ENCODE results near the gene PARD3. TPM values are rescaled to one million over a fixed set of nuclear protein-coding genes. Genes with fewer than 3 reads are reported as not detected.
"Not testable (repeated sequence)": the region's sequence is repeated elsewhere in the genome, so short reads cannot be mapped to it uniquely, and the experiment has no call there.

PARD3 gene
- total and polyA plus RNA-seq, 5 donors: 10.5 to 40.3 (median 27.8) TPM

GRCh38 chr10:34764472-34764946 lies 50.6 kb downstream of the PARD3 start:
- no peaks in the 10 kb centered on the region for H3K27me3 ChIP-seq (ENCODE audit: control insufficient read depth, insufficient read depth)
- no peak overlapping the region for H3K4me3 ChIP-seq (ENCODE audit: low read length)
- intact Hi-C loops (cut with DNase I): no loop called here
- ATAC-seq (no peak), DNase-seq (no peak)
- no peaks in the 10 kb centered on the region for H3K9me3 ChIP-seq (ENCODE audit: control insufficient read depth, low read length)
- 78% methylated on average over 2 of the region's 2 CpGs for WGBS
- peaks cover 12% of the 10 kb centered on the region for H3K4me1 ChIP-seq (ENCODE audit: control insufficient read depth, insufficient read depth, low read length)
- H3K27ac ChIP-seq (ENCODE audit: low read length): no peak overlapping the region

GRCh38 chr10:34762603-34763299 lies 52.3 kb downstream of the PARD3 start:
- intact Hi-C loops (cut with DNase I): no loop called here
- Histone ChIP-seq H3K9me3 (ENCODE audit: control insufficient read depth, low read length) (no peaks in the 10 kb centered on the region), H3K27me3 (ENCODE audit: control insufficient read depth, insufficient read depth) (no peaks in the 10 kb centered on the region), H3K27ac (ENCODE audit: low read length) (no peak overlapping the region), H3K4me3 (ENCODE audit: low read length) (no peak overlapping the region), H3K4me1 (ENCODE audit: control insufficient read depth, insufficient read depth, low read length) (peaks cover 8% of the 10 kb centered on the region)
- ATAC-seq (no peak), DNase-seq (no peak)
- WGBS: 86% methylated on average over 5 of the region's 5 CpGs

GRCh38 chr10:34762156-34762555 lies 52.9 kb downstream of the PARD3 start:
- Histone ChIP-seq H3K4me1 (ENCODE audit: control insufficient read depth, insufficient read depth, low read length) (peaks cover 8% of the 10 kb centered on the region), H3K9me3 (ENCODE audit: control insufficient read depth, low read length) (no peaks in the 10 kb centered on the region), H3K27me3 (ENCODE audit: control insufficient read depth, insufficient read depth) (no peaks in the 10 kb centered on the region), H3K27ac (ENCODE audit: low read length) (no peak overlapping the region), H3K4me3 (ENCODE audit: low read length) (no peak overlapping the region)
- WGBS: 92% methylated on average over 3 of the region's 3 CpGs
- ATAC-seq (no peak), DNase-seq (no peak)
- intact Hi-C loops (cut with DNase I): no loop called here

DNA sequence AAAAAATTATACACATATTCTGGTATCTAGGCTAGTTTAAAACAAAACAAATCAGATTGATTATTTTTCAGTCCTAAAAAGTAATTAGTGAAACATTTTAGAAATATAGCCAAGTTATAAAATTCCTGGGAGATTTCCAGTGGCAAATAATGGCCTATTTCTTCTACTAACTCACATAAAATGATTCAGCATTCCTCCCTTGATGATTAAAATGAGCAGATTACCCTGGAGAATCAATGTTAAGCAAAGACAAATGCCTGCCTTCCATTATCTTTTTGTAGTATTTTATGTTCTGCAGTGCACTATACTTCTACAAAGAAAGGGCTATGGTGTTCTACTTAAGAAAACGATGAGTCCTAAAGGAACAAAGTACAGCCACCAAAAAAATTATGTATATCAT lies 53.6 kb downstream of the PARD3 start:
- whole genome bisulfite sequencing: 70% methylated on average over 1 of the region's 1 CpG
- Histone ChIP-seq H3K4me3 (ENCODE audit: low read length) (no peak overlapping the region), H3K9me3 (ENCODE audit: control insufficient read depth, low read length) (no peaks in the 10 kb centered on the region), H3K27me3 (ENCODE audit: control insufficient read depth, insufficient read depth) (no peaks in the 10 kb centered on the region), H3K27ac (ENCODE audit: low read length) (no peak overlapping the region), H3K4me1 (ENCODE audit: control insufficient read depth, insufficient read depth, low read length) (peaks cover 8% of the 10 kb centered on the region)
- DNase-seq (no peak), ATAC-seq (no peak)
- intact Hi-C loops (cut with DNase I): no loop called here

GRCh38 chr10:34760606-34761005 lies 54.5 kb downstream of the PARD3 start:
- DNase-seq: no peak
- Histone ChIP-seq H3K27ac (ENCODE audit: low read length) (no peak overlapping the region), H3K4me3 (ENCODE audit: low read length) (no peak overlapping the region), H3K27me3 (ENCODE audit: control insufficient read depth, insufficient read depth) (no peaks in the 10 kb centered on the region), H3K9me3 (ENCODE audit: control insufficient read depth, low read length) (no peaks in the 10 kb centered on the region), H3K4me1 (ENCODE audit: control insufficient read depth, insufficient read depth, low read length) (peaks cover 8% of the 10 kb centered on the region)
- 70% methylated on average over 1 of the region's 1 CpG for whole genome bisulfite sequencing
- intact Hi-C loops (cut with DNase I): no loop called here
- peak; percentile 67 to 74 for ATAC-seq

DNA sequence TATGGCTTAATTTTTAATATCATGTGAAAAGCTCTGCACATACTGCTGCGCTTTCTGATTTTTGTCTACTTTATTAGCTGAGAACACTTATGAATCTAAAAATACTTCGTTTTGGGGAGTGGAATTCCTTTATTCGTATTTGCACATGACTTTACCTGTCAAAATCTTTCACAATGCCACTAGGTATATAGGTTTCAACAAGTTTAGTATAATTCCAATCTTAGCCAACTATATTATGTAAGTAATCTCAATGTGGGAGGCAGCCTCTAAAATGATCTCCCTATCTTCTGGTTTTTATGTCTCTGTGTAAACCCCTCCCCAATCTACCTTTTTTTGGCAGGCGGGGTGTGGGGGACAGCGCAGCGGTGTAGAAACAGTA lies 55.3 kb downstream of the PARD3 start:
- intact Hi-C loops (cut with DNase I): no loop called here
- peaks cover 9% of the 10 kb centered on the region for H3K4me1 ChIP-seq (ENCODE audit: control insufficient read depth, insufficient read depth, low read length)

DNA sequence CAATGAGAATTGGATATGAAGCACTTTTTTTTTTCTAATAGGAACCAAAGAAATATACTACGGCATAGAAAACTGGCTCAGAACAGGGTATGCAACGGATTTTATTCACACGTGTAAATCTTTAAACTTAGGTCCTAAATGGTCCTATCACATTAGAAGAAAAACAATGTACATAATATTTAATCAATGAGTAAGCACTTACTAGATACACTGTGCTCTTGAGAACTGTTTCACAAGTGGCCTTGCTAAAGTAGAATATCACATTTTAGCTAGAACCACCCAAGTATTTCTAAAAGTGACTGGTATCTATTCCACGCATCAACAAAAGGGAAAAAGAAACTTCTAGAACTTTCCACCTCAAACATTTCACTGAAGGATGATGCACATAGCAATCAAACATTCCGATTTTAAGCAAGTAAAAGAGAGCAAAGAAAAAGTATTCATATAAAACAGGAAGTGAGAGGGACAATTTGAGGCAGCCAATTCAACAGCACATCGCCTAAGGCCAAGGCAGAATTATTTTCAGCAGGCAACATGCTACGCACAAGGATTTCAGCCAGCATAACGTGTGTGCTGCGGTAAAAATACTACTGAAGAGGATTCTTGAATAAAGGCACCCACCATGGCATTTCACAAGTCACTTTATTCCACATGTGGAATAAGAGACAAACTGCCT lies 55.8 kb downstream of the PARD3 start:
- 78% methylated on average over 9 of the region's 9 CpGs for WGBS

More for the DNA sequence above, 55.3 kb downstream of the PARD3 start:
- no peak for DNase-seq
- H3K27me3 ChIP-seq (ENCODE audit: control insufficient read depth, insufficient read depth): no peaks in the 10 kb centered on the region
- H3K9me3 ChIP-seq (ENCODE audit: control insufficient read depth, low read length): no peaks in the 10 kb centered on the region
- 75% methylated on average over 6 of the region's 6 CpGs for WGBS
- ATAC-seq: no peak
- no peak overlapping the region for H3K27ac ChIP-seq (ENCODE audit: low read length)
- H3K4me3 ChIP-seq (ENCODE audit: low read length): no peak overlapping the region

GRCh38 chr10:34758447-34758996 lies 56.6 kb downstream of the PARD3 start:
- Histone ChIP-seq H3K27ac (ENCODE audit: low read length) (no peak overlapping the region), H3K9me3 (ENCODE audit: control insufficient read depth, low read length) (no peaks in the 10 kb centered on the region), H3K4me1 (ENCODE audit: control insufficient read depth, insufficient read depth, low read length) (peaks cover 12% of the 10 kb centered on the region), H3K27me3 (ENCODE audit: control insufficient read depth, insufficient read depth) (no peaks in the 10 kb centered on the region), H3K4me3 (ENCODE audit: low read length) (no peak overlapping the region)
- intact Hi-C loops (cut with DNase I): no loop called here
- DNase-seq (no peak), ATAC-seq (peak in 1 of 2 donors; percentile 43)
- 61% methylated on average over 3 of the region's 3 CpGs for WGBS

More for the DNA sequence above, 55.8 kb downstream of the PARD3 start:
- intact Hi-C loops (cut with DNase I): no loop called here
- Histone ChIP-seq H3K4me1 (ENCODE audit: control insufficient read depth, insufficient read depth, low read length) (peaks cover 11% of the 10 kb centered on the region), H3K27ac (ENCODE audit: low read length) (no peak overlapping the region), H3K9me3 (ENCODE audit: control insufficient read depth, low read length) (no peaks in the 10 kb centered on the region), H3K4me3 (ENCODE audit: low read length) (no peak overlapping the region), H3K27me3 (ENCODE audit: control insufficient read depth, insufficient read depth) (no peaks in the 10 kb centered on the region)
- ATAC-seq: peak in 1 of 2 donors; percentile 49
- DNase-seq: no peak

DNA sequence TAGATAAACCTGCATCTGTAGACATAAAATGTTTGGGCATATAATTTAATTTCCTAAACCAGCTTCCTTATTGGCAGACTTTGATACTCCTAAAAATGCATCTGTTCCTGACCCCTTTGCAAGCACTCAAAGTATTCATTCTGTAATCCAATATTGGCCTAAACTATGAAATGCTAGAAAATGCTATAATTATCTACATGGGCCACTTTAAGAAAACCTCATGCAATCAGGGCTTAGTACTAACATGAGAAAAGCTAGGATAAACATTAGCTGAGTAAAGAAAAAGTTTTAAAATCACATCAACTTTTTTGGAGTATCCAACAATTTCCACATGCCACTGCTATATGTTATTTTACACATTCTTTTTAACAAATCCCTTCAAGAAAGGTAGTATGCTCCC lies 57.2 kb downstream of the PARD3 start:
- Histone ChIP-seq H3K9me3 (ENCODE audit: control insufficient read depth, low read length) (no peaks in the 10 kb centered on the region), H3K27ac (ENCODE audit: low read length) (no peak overlapping the region), H3K4me3 (ENCODE audit: low read length) (no peak overlapping the region), H3K4me1 (ENCODE audit: control insufficient read depth, insufficient read depth, low read length) (peaks cover 16% of the 10 kb centered on the region), H3K27me3 (ENCODE audit: control insufficient read depth, insufficient read depth) (no peaks in the 10 kb centered on the region)
- ATAC-seq (no peak), DNase-seq (no peak)
- intact Hi-C loops (cut with DNase I): no loop called here

DNA sequence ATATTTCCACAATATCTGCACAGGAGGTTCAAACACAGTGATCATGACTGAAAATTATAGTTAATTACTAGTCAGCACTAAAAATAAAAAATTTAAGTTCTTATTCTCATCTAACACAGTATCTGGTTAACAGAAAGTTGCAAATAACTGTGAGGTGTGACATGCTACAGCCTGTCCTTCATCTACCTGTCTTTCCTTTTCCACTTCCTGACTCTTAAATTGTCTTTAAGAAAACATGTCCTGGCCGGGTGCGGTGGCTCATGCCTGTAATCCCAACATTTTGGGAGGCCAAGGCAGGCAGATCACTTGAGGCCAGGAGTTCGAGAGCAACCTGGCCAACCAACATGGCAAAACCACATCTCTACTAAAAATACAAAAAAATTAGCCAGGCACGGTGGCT lies 57.9 kb downstream of the PARD3 start:
- DNase-seq; H3K9me3 ChIP-seq (ENCODE audit: control insufficient read depth, low read length); intact Hi-C loops (cut with DNase I); H3K27ac ChIP-seq (ENCODE audit: low read length); H3K4me3 ChIP-seq (ENCODE audit: low read length); H3K27me3 ChIP-seq (ENCODE audit: control insufficient read depth, insufficient read depth); ATAC-seq: not testable (repeated sequence)
- peaks cover 17% of the 10 kb centered on the region for H3K4me1 ChIP-seq (ENCODE audit: control insufficient read depth, insufficient read depth, low read length)
- WGBS: 95% methylated on average over 4 of the region's 4 CpGs

- Histone ChIP-seq H3K9me3 (ENCODE audit: control insufficient read depth, low read length) (no peaks in the 10 kb centered on the region), H3K4me1 (ENCODE audit: control insufficient read depth, insufficient read depth, low read length) (peaks cover 17% of the 10 kb centered on the region), H3K4me3 (ENCODE audit: low read length) (no peak overlapping the region), H3K27me3 (ENCODE audit: control insufficient read depth, insufficient read depth) (no peaks in the 10 kb centered on the region), H3K27ac (ENCODE audit: low read length) (no peak overlapping the region)
- ATAC-seq (no peak), DNase-seq (no peak)
- 95% methylated on average over 3 of the region's 3 CpGs for WGBS
- intact Hi-C loops (cut with DNase I): no loop called here
These were observed 58.5 kb downstream of the PARD3 start for GRCh38 chr10:34756584-34756983.
